ENCODE data around the gene ARL16.

- TF ChIP-seq, protein P1, sequence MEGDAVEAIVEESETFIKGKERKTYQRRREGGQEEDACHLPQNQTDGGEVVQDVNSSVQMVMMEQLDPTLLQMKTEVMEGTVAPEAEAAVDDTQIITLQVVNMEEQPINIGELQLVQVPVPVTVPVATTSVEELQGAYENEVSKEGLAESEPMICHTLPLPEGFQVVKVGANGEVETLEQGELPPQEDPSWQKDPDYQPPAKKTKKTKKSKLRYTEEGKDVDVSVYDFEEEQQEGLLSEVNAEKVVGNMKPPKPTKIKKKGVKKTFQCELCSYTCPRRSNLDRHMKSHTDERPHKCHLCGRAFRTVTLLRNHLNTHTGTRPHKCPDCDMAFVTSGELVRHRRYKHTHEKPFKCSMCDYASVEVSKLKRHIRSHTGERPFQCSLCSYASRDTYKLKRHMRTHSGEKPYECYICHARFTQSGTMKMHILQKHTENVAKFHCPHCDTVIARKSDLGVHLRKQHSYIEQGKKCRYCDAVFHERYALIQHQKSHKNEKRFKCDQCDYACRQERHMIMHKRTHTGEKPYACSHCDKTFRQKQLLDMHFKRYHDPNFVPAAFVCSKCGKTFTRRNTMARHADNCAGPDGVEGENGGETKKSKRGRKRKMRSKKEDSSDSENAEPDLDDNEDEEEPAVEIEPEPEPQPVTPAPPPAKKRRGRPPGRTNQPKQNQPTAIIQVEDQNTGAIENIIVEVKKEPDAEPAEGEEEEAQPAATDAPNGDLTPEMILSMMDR (IDR thresholded peaks at IDR 0.05), result no peak
- no peak for TF ChIP-seq POLR2A (IDR thresholded peaks at IDR 0.05)
These were observed 3.0 kb upstream of the ARL16 start for GRCh38 chr17:81686614-81687013.
